Esophagus mucosa (tissue), 1 donor: ENCODE data around the gene DLK2. TPM values are rescaled to one million over a fixed set of nuclear protein-coding genes. Genes with fewer than 3 reads are reported as not detected.
"Not testable (repeated sequence)": the region's sequence is repeated elsewhere in the genome, so short reads cannot be mapped to it uniquely, and the experiment has no call there.

ENCODE experiments used
- ATAC-seq: fragments of 200-7000 bp; cut with Tn5 transposase; one replicate; pipeline ENCODE4 v1.9.1; 2020
- total RNA-seq: library from RNA; stranded (reverse); gene quantifications from one replicate; pipeline ENCODE4 v1.2.4, GENCODE V29; 2023
- donor health status: DM: yes; HTN: yes; CAD: no.

The DLK2 gene
- total RNA-seq, 1 donor from 2014 or later: 8.9 TPM

DNA sequence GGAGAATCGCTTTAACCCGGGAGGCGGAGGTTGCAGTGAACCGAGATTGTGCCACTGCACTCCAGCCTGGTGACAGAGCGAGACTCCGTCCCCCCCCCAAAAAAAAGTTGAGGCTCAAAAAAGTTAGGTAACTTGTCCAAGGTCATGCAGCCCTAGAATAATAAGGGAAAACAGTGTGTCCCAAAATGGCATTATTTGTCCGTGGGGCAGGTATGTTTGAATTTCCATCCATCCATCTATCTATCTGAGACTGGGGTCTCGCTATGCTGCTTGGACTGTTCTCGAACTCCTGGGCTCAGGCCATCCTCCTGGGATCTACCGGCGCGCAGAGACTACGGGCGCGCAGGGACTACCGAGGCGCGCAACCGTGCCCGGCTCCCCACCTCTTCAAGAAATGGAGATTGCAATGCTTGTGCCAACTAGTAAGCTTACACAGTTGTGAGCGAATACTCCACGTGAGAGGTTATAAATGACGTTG, 28.4 kb downstream of the DLK2 start:
- no peak for ATAC-seq

DNA sequence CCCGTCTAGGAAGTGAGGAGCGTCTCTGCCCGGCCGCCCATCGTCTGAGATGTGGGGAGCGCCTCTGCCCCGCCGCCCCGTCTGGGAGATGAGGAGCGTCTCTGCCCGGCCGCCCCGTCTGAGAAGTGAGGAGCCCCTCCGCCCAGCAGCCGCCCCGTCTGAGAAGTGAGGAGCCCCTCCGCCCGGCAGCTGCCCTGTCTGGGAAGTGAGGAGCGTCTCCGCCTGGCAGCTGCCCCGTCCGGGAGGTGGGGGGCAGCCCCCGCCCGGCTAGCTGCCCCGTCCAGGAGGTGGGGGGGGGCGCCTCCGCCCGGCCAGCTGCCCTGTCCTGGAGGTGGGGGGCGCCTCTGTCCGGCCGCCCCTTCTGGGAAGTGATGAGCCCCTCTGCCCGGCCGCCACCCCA, 30.3 kb downstream of the DLK2 start:
- not testable (repeated sequence) for ATAC-seq

DNA sequence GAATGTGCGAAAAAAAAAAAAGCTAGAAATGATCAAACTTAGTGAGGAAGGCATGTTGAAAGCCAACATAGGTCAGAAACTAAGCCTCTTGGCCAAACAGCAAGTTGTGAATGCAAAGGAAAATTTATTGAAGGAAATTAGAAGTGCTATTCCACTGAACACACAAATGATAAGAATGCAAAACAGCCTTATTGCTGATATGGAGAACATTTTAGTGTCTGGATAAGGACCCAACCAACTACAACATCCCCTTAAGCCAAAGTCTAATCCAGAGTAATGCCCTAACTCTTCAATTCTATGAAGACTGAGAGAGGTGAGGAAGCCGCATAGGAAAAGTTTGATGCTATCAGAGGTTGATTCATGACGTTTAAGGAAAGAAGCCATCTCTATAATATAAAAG, 33.5 kb downstream of the DLK2 start:
- no peak for ATAC-seq

DNA sequence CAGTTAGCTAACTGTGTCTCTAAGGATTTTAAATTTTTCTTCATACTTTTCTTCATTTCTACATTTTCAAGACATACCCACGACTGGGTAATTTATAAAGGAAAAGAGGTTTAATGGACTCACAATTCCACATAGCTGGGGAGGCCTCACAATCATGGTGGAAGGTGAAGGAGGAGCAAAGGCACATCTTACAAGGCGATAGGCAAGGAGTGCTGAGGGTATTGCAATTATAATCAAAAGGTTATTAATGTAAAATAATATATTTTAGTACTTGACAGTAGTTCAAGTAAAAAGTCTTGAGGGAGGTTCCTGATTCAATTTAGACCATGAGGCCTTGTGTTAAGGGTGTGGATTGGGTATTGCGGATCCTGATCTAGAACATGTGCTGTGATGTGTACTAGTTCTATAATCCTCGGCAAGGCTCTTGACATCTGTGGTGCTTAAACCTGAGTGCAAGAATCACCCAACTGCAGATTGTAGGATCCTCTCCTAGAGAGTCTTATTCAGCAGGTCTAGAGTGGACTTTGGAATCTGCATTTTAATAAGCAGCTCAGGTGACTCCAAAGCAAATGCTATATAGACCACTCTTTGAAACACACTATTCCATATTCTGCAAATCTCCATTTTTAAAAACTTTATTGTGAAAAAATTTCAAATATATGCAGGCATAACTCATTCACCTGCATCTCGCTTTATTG, 35.2 kb downstream of the DLK2 start:
- no peak for ATAC-seq

DNA sequence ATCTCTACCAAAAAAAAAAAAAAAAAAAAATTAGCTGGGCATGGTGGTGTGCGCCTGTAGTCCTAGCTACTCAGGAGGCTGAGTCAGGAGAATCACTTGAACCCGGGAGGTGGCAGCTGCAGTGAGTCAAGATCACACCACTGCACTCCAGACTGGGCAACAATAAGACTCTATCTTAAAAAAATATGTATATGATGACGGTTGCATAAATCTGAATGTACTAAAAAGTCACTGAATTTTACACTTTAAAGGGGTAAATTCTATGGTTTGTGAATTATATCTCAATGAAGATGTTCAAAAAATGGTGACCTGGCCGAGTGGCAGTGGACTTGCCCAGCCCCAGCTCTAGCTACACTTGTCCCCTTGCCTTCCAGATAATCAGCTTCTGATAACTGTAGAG, 38.4 kb downstream of the DLK2 start:
- ATAC-seq: no peak

DNA sequence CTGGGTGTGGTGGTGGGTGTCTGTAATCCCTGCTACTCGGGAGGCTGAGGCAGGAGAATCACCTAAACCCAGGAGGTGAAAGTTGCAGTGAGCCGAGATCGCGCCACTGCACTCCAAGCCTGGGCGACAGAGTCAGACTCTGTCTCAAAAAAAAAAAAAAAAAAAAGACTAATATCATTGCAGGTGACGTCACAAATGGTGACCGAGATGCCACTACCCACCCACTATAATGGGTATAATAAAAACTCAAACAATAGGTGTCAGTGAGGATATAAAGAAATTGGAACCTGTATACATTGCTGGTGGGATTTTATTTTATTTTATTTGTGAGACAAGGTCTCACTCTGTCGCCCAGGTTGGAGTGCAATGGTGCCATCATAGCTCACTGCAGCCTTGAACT, 40.1 kb downstream of the DLK2 start:
- not testable (repeated sequence) for ATAC-seq

DNA sequence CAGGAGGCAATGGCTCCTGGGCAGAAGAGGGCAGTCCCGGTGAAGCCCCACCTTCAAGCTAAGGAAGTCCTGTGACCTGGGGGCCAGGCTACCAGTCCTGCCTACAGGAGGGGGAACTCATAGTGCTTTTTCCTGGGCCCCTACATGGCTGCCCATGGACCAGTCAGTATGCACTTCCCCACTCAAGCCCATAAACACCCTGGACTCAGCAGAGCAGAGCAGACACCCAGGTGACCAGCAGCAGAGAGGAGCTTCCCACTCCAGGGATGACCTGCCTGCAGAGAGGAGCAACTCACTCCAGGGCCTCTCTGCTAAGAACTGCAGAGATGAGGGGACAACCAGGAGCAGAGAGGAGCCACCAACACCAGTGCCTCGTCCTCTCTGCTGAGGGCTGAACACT, 42.3 kb downstream of the DLK2 start:
- ATAC-seq: no peak

DNA sequence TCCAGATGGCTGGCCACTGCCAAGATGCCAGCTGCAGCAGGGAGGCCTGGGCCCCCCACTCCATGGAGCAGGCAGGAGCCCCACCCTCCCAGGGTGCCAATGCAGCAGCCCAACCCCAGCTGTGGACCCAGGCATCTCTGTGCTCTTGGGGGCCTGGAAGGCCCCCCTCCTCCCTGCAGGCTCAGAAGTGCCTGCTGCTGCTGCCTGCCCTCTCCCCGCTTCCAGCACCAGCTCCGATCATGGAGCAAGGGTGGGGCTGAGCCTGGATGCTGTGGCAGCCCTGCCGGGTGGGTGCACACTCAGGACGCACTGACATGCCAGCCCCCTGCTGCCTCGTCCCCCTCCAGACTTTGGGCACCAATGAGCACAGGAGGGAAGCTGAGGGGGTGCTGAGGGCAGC, 42.8 kb downstream of the DLK2 start:
- ATAC-seq: no peak

DNA sequence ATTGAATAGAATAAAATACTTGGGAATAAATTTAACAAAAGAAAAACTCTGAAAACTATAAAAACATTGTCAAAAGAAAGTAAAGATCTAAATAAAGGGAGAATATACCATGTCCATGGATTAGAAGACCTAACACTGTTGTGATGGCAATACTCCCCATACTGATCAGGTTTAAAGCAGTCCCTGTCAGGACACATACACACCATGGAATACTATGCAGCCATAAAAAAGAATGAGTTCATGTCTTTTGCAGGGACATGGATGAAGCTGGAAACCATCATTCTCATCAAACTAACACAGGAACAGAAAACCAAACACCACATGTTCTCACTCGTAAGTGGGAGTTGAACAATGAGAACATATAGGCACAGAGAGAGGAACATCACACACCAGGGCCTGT, 44.6 kb downstream of the DLK2 start:
- ATAC-seq: not testable (repeated sequence)

DNA sequence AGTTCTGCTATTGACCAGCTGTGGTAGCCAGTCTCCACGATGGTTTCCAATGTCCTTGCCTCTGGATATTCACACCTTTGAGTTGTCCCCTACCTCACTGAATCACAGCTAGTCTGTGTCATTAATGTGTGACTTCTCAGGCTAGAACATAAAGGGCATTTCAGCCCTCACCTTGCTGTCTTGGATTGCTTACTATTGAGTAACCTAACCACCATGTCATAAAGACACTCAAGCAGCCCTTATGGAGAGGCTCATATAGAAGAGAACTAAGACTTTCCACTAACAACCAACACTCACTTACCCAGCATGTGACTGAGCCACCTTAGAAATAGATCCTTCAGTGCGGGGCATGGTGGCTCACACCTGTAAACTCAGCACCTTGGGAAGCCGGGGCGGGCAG, 47.1 kb downstream of the DLK2 start:
- ATAC-seq: no peak

DNA sequence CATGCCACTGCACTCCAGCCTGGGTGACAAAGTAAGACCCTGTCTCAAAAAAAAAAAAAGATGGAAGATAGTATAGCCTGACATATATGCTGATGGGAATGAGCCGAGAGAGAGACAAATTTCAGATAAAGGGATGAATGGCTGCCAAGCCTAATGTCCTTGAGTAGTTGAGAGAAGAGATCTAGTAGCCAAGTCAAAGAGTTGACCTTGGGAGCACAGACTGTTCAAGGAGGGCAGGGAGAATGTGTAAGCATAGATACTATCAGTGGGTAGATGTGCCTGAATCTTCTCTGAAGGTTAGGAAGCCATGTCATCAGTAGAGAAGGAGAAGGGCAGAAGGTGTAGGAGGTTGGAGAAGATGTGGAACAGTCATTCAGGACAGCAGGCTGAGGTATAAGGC, 48.1 kb downstream of the DLK2 start:
- no peak for ATAC-seq

DNA sequence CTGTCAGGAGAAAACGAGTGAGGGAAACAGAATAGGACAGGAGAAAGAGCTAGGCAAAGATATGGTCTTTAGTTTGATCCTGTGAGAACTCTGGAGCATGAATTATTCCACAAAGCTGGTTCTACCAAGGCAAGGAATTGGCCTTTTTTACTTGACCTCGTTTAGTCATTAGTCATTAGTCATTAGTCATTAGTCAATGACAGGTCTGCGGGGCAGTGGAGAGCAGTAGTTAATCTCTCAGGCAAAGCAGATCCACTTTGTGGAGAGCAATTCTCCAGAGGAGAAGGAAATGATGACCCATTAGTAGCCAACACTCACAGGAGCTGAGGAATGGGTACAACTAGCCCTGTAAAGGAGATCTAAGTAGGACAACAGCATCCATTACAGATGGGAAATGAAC, 50.0 kb downstream of the DLK2 start:
- peak; percentile 64 for ATAC-seq

DNA sequence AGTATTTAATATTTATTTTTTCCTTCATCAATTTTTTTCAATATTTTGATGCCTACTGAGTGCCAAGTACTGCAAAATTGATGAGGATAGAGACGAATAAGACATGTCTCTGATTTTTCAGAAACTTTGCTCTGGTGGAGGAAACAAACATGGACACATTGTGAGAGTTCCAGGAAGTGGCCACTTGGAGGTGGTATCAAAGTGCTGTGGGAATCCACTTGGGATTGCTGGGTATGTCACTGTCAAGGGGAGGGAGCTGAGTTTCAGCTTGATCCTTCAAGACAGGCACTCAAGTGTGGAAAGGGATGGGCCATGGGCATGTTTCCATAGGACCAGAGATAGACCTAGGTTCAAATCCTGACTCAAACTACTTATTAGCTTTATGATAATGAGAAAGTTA, 52.5 kb downstream of the DLK2 start:
- ATAC-seq: peak; percentile 15

DNA sequence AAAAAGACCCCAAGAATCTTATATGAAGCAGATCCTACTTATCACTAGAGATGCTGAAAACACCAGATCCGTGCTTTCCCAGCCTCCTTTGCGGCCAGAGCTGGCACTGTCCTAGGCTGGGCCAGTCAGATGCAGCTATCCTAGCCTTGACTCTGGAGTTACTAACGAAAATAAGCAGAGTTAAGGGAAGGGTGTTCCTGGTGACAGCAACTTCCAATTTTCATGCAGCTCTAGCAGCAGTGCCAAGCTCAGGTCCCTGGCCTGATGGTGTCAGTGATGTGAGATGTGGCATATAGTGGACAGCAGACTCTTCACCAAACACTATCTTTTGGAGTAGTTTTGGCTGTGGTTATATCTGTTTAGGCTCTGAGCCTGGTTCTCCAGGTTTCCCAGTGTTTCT, 53.6 kb downstream of the DLK2 start:
- no peak for ATAC-seq

Other genes starting within 250 kb of the DLK2 start
- gene DNPH1, start 226.1 kb downstream of the DLK2 start, total RNA-seq: 40.2 TPM
- not detected for gene TTBK1, start 212.1 kb downstream of the DLK2 start, total RNA-seq
- gene SLC22A7, start 157.3 kb downstream of the DLK2 start, total RNA-seq: not detected
- gene CRIP3, start 146.7 kb downstream of the DLK2 start, total RNA-seq: 0.28 TPM
- 5.0 TPM for gene ZNF318, start 85.9 kb downstream of the DLK2 start, total RNA-seq
- gene ABCC10, start 28.0 kb downstream of the DLK2 start, total RNA-seq: 18.3 TPM
- gene TJAP1, start 22.0 kb upstream of the DLK2 start, total RNA-seq: 8.9 TPM
- gene LRRC73, start 54.8 kb upstream of the DLK2 start, total RNA-seq: 0.20 TPM
- 41.8 TPM for gene YIPF3, start 61.4 kb upstream of the DLK2 start, total RNA-seq
- 33.0 TPM for gene POLR1C, start 61.5 kb upstream of the DLK2 start, total RNA-seq
- 36.5 TPM for gene XPO5, start 120.5 kb upstream of the DLK2 start, total RNA-seq
- 12.0 TPM for gene POLH, start 120.6 kb upstream of the DLK2 start, total RNA-seq
- 49.7 TPM for gene GTPBP2, start 173.7 kb upstream of the DLK2 start, total RNA-seq
- gene MAD2L1BP, start 180.3 kb upstream of the DLK2 start, total RNA-seq: 20.1 TPM
- not detected for gene RSPH9, start 189.5 kb upstream of the DLK2 start, total RNA-seq
- gene MRPS18A, start 232.2 kb upstream of the DLK2 start, total RNA-seq: 44.5 TPM